Sciatic nerve (tissue), 2 donors: Measurements from ENCODE around the gene NME7. TPM values are rescaled to one million over a fixed set of nuclear protein-coding genes. Genes with fewer than 3 reads are reported as not detected.

Experiments used
- ATAC-seq: fragments of 200-7000 bp; cut with Tn5 transposase; one replicate; pipeline ENCODE4 v1.9.1; 2020; ENCODE audit warnings: mild to moderate bottlenecking, moderate library complexity
- DNase-seq: peaks from one replicate; pipeline ENCODE4 v3.0.0-alpha.2; 2020; ENCODE audit warnings: low spot score
- intact Hi-C: fragments of 100-400 bp; cut with DNase I; formaldehyde crosslinking; loops from one replicate; pipeline ENCODE4 v1.14.2; 2022
- total RNA-seq: library from RNA; stranded (reverse); fragmentation: NEBNext Ultra II Directional; extraction: Animal tissue kit (Norgen Biotek cat#: 25700); gene quantifications from one replicate; pipeline ENCODE4 v1.2.1, GENCODE V29; 2021
- donor health status: DM: no; HTN: no; CAD: no.
- donor health status: DM: no; HTN: no; CAD: no.

Gene NME7
- total RNA-seq, 1 donor from 2014 or later, result 15.9 TPM

DNA sequence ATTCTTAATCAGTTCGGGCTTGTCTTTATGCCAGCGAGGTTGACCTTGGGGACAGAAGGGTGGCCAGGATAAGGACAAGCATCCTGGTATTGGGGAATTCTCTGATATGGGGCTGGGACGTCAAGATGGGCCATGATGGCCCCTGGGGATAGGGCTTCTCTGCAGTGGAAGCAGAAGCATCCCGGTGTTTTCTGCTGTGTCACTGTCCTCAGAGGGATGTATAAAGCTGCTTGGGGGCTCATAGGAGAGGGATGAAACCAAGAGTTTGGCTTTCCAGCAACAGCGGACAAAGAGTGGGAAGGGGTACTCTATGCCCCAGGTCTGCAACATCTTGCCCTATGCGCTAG lies 262.5 kb downstream of the NME7 start:
- DNase-seq (no peak), ATAC-seq (no peak)
- intact Hi-C loops, result no loop called here

GRCh38 chr1:169103480-169103893 lies 264.1 kb downstream of the NME7 start:
- no peak for ATAC-seq
- intact Hi-C loops, result no loop called here
- DNase-seq, result no peak

DNA sequence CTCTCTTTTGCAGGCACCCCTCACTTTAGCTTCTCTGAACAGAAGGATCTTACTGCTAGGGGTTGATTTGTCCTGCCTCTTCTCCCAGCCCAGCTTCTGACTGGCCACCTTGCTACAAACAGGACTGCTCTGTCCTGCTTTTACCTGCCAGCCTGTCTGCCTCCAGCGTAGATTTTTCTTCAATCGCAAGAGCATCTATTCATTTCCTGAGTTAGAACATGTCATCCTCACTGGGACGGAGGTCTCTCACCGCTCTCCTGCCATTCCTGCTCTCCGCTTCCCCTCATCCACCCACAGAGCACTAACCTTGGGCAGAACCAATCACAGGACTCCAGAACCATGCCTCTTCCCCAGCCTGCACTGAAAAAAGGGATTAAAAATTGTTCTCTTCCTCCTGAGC lies 264.6 kb downstream of the NME7 start:
- intact Hi-C loops, result no loop called here
- no peak for ATAC-seq
- DNase-seq, result no peak

DNA sequence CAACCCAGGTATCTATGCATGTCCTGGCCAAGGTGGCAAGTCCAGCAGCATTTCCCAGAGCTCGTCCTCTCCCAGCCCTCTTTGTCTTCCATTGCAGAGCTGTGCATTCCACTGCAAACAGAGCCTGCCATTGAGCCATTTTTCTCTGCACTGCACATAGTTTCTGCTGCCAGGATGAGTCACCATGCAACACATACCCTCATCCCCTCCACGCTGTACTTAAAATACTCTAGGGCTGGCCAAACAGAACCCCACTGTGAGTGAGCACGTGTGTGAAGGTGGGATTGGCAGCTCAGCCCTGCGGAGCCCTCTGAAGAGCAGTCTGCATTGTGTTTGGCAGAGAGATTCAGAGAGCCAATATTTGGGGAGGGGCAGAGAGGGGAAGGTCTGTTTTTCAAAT lies 265.0 kb downstream of the NME7 start:
- intact Hi-C loops, result no loop called here
- DNase-seq (no peak), ATAC-seq (no peak)

- intact Hi-C loops, result no loop called here
- ATAC-seq (no peak), DNase-seq (no peak)
Observed at GRCh38 chr1:169100651-169101088, 266.9 kb downstream of the NME7 start.

DNA sequence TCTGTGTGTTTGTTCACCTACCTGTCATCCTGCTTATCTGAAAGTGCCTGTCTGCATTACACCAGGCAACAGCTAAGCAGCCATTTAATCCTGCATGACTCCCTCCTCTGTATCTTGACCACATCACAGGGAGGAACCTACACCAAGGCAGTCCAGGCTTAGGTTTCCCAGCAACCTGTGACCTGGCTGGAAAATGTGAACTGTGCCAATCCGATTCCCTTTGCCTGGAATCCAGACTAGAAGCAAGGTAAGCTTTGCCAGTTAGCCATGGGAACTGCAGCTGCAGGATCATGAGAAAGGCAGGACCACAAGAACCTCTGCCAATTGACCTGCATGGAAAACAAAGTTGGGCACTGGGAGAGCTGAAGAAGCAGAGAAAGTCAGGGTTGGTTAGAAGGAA lies 267.4 kb downstream of the NME7 start:
- intact Hi-C loops, result no loop called here
- DNase-seq, result no peak
- ATAC-seq, result no peak

GRCh38 chr1:169099561-169099960 lies 268.0 kb downstream of the NME7 start:
- DNase-seq, result no peak
- ATAC-seq, result no peak
- intact Hi-C loops, result no loop called here

DNA sequence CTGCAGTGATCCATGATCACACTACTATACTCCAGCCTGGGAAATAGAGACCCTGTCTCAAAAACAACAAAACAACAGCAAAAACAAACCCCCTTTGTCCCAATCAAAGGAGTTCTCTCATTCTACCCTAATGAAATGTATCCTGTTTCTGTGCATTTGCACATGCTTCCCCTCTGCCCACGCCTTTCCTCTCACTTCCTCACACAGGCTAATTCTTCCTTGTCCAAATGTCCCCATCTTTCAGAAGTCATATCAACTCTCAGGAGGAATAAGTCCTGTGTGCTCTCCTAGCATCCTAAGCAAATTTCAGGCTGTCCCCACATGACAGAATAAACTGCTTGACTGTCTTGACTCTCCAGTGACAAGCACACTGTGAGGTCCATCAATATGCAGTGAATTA lies 269.2 kb downstream of the NME7 start:
- DNase-seq (no peak), ATAC-seq (no peak)
- intact Hi-C loops, result no loop called here

DNA sequence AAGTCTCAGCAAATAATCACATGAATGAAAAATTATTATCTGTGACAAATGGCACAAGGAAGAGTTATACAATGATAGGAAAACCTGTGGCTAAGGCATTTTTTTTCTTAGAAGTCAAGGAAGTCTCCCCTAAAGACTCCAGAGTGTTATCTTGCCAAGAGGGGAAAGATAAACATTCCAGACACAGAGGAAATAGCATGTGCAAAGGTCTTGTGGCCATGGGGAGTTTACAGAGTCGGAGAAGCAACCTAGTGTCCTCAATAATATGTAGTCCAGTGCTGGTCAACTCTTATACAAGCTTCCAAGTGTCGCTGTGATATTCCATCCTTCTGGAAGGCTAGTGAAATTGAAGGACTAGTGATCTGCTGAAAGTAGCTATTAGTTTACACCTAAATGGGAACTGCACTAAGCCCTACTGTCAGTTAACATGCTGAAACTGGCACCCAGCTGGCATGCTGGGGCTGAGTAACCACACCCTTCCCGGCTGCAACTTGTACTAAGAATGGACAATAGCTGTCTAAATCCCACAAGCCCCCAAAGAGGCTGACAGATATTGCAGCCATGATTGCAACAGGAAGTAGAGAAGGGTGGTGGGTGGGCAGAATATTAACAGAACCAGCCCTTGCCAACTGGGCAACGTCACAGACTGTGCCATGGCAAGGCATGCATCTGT lies 272.6 kb downstream of the NME7 start:
- intact Hi-C loops, result no loop called here
- ATAC-seq, result no peak
- no peak for DNase-seq

DNA sequence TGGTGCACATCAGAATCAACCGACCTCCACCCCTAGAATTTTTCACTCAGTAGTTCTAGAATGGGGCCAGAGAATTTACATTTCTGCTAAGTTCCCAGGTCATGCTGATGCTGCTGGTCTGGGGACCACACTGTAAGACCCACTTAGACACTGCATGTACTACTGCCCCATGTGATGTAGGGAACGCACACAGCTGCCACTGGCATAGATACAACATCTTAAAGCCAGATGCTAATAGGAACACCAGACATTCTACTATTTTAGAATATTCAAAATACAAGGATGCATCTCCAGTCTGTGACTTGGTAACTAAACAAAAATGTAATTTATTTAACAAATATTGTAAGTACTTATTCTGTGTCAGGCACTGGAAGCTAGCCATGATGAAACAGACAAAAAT lies 275.2 kb downstream of the NME7 start:
- intact Hi-C loops, result no loop called here
- ATAC-seq (no peak), DNase-seq (no peak)

- intact Hi-C loops, result no loop called here
- ATAC-seq (no peak), DNase-seq (no peak)
Observed at GRCh38 chr1:169091480-169091941, 276.1 kb downstream of the NME7 start.

- ATAC-seq (no peak), DNase-seq (no peak)
- intact Hi-C loops, result no loop called here
Observed at GRCh38 chr1:169090900-169091311, 276.7 kb downstream of the NME7 start.

DNA sequence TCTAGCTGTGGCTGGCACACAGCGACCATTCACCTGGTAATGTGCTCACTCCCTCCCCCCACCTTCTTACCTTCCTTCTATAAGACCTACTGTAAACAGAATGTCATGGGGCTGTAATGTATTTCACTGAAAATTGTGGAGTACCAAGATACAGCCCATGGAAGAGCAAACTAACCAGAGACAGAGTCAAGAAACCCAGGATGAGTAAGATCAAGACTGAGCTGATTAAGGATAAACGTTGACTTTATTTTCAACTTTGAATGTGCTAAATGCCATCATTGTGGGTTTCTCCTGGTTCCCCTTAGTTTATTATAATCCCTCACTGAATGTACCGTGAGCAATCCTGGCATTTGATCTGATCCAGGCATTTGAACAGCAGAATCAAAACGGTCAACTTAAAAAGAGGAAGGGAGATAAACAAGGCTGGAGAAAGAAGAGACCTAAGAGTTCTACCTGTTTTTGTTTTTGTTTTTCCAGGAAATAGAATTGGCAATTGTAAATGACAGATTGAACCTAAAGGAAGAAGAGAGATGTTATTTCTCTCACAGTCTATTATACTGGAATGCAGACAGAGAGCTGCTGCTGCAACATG lies 277.2 kb downstream of the NME7 start:
- no peak for DNase-seq

DNA sequence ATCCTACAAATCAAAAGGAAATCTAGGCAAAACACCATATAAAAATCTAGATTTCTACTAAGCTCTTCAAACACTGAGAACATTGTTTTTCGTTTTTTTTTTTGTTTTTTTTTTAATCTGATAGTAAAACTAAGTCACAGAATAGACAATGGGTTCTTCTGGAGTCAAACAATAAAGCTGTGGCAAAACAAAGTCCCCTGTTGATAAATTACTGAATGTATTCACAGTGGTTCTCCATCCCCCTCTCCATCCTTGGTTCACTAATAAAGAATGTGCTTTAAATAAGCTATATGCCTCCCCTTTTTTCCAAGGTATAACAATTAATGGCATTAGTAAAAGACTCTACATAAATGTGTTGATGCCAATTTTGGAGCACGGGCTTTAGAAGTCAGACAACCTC lies 277.8 kb downstream of the NME7 start:
- ATAC-seq, result no peak
- intact Hi-C loops, result no loop called here

More for the DNA sequence above, 277.2 kb downstream of the NME7 start:
- intact Hi-C loops, result no loop called here
- ATAC-seq, result no peak

GRCh38 chr1:169087876-169088275 lies 279.7 kb downstream of the NME7 start:
- intact Hi-C loops, result no loop called here
- ATAC-seq (no peak), DNase-seq (no peak)

More for the DNA sequence above, 277.8 kb downstream of the NME7 start:
- DNase-seq, result no peak

GRCh38 chr1:169086603-169087455 lies 280.8 kb downstream of the NME7 start:
- intact Hi-C loops, result no loop called here
- no peak for DNase-seq
- ATAC-seq, result no peak

- no peak for DNase-seq
- ATAC-seq, result no peak
- intact Hi-C loops, result no loop called here
Observed at GRCh38 chr1:169085911-169086310, 281.7 kb downstream of the NME7 start.
